Mononuclear cell (primary cell): ENCODE measurements around the gene HRH1. TPM values are rescaled to one million over a fixed set of nuclear protein-coding genes. Genes with fewer than 3 reads are reported as not detected.
"Not testable (repeated sequence)": the region's sequence is repeated elsewhere in the genome, so short reads cannot be mapped to it uniquely, and the experiment has no call there.

ENCODE experiments used
- H3K27me3 ChIP-seq: 2 replicates; pipeline ENCODE4 v1.6.0; 2011; ENCODE audit warnings: low read length, control low read depth; ENCODE audit not compliant: insufficient read depth
- H3K4me1 ChIP-seq: 2 replicates; pipeline ENCODE4 v1.5.1; 2011; ENCODE audit warnings: mild to moderate bottlenecking, low read length, control low read depth; ENCODE audit not compliant: insufficient read depth
- H3K4me3 ChIP-seq: 2 replicates; pipeline ENCODE4 v1.5.1; 2011; ENCODE audit warnings: mild to moderate bottlenecking, low read length, moderate library complexity
- H3K9me3 ChIP-seq: 2 replicates; pipeline ENCODE4 v1.5.1; 2011; ENCODE audit warnings: low read depth, mild to moderate bottlenecking, control low read depth, low read length
- total RNA-seq: library from RNA; depleted of rRNA; stranded (reverse); fragments of >200 nt; gene quantifications from one replicate; pipeline ENCODE4 v1.2.3, GENCODE V29; 2012

HRH1 gene
- total RNA-seq, 1 donor: 2.4 TPM

GRCh38 chr3:11178421-11178820, 24.1 kb downstream of the HRH1 start:
- no peaks in the 10 kb centered on the region for H3K27me3 ChIP-seq
- H3K4me3 ChIP-seq: no peak overlapping the region
- no peaks in the 10 kb centered on the region for H3K4me1 ChIP-seq
- no peaks in the 10 kb centered on the region for H3K9me3 ChIP-seq

- not testable (repeated sequence) for H3K27me3 ChIP-seq, H3K9me3 ChIP-seq, H3K4me3 ChIP-seq, H3K4me1 ChIP-seq
Measured at GRCh38 chr3:11184328-11184969, 30.2 kb downstream of the HRH1 start.

DNA sequence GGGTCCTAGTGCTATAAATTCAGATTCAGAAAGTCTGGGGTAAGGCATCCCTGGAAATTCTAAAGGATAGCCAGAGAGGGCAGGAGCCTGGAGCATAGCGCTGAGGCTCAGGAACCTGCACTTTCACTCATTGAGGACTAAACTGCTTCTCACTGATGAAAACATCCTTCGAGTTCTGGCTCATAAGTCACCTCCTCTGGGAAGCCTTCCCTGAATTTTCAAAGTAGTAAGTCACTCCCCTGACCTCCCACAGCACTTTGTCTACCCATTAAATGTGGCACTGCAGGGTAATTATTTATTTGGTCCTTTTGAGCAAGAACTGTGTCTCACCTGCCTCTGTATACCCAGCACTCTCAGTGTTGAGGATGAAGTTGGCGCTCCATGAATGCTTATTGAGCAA, 30.9 kb downstream of the HRH1 start:
- no peak overlapping the region for H3K4me3 ChIP-seq
- H3K27me3 ChIP-seq: no peaks in the 10 kb centered on the region
- peaks cover 4% of the 10 kb centered on the region for H3K4me1 ChIP-seq
- H3K9me3 ChIP-seq: no peaks in the 10 kb centered on the region

GRCh38 chr3:11185564-11186317, 31.4 kb downstream of the HRH1 start:
- no peak overlapping the region for H3K4me3 ChIP-seq
- H3K27me3 ChIP-seq: no peaks in the 10 kb centered on the region
- H3K9me3 ChIP-seq: no peaks in the 10 kb centered on the region
- peaks cover 4% of the 10 kb centered on the region for H3K4me1 ChIP-seq

GRCh38 chr3:11186318-11186692, 32.0 kb downstream of the HRH1 start:
- Histone ChIP-seq H3K4me1 (peaks cover 4% of the 10 kb centered on the region), H3K4me3 (no peak overlapping the region), H3K27me3 (no peaks in the 10 kb centered on the region)

DNA sequence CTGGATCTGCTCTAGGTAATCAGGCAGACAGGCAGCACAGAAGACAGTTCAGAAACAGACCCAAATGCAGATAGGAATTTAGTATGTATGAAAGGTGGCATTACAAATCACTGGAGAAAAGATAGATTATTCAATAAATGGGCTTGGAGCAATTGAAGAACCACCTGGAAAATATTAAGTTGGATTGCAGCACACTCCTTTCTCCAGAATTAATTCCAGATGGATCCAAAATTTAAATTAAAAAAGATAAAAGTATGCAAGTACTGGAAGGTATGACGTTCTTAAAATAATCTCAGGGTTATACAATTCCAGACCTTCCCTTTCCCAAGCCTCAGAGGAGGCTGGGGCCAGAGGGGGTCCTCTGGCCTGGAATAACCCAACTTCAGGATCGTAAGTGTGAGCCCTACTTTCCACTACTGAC, 32.5 kb downstream of the HRH1 start:
- peaks cover 4% of the 10 kb centered on the region for H3K4me1 ChIP-seq
- no peak overlapping the region for H3K4me3 ChIP-seq
- no peaks in the 10 kb centered on the region for H3K27me3 ChIP-seq
- no peaks in the 10 kb centered on the region for H3K9me3 ChIP-seq

More at GRCh38 chr3:11186318-11186692, 32.0 kb downstream of the HRH1 start:
- H3K9me3 ChIP-seq: no peaks in the 10 kb centered on the region

- no peaks in the 10 kb centered on the region for H3K9me3 ChIP-seq
- peaks cover 4% of the 10 kb centered on the region for H3K4me1 ChIP-seq
- H3K27me3 ChIP-seq: no peaks in the 10 kb centered on the region
- H3K4me3 ChIP-seq: no peak overlapping the region
Measured at GRCh38 chr3:11187681-11188080, 33.4 kb downstream of the HRH1 start.

- no peak overlapping the region for H3K4me3 ChIP-seq
- no peaks in the 10 kb centered on the region for H3K27me3 ChIP-seq
- no peaks in the 10 kb centered on the region for H3K9me3 ChIP-seq
- H3K4me1 ChIP-seq: peaks cover 4% of the 10 kb centered on the region
Measured at GRCh38 chr3:11188231-11188630, 33.9 kb downstream of the HRH1 start.

DNA sequence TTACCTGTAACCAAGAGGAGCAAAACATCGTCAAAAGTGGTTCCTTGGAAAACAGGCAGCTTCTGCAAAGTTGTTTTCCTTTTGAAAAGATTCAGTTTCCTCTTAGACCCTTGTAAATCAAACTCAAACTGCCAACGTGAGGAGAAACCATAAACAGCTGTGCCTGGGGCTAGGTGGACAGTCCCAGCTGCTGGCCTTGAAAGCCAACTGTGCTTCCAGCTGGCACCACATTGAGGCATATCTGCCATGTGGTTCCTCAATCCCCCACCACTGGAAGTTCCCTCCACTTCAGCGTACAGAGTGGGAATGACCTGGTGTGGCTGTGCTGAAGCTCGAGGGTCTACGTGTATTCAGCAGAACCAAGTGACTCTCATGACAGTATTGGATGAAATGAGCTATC, 40.9 kb downstream of the HRH1 start:
- Histone ChIP-seq H3K27me3 (no peaks in the 10 kb centered on the region), H3K9me3 (no peaks in the 10 kb centered on the region), H3K4me1 (peaks cover 9% of the 10 kb centered on the region), H3K4me3 (no peak overlapping the region)

GRCh38 chr3:11195721-11196332, 41.5 kb downstream of the HRH1 start:
- Histone ChIP-seq H3K4me3 (no peak overlapping the region), H3K9me3 (no peaks in the 10 kb centered on the region), H3K27me3 (no peaks in the 10 kb centered on the region), H3K4me1 (peaks cover 9% of the 10 kb centered on the region)

- no peak overlapping the region for H3K4me3 ChIP-seq
- no peaks in the 10 kb centered on the region for H3K9me3 ChIP-seq
- H3K27me3 ChIP-seq: no peaks in the 10 kb centered on the region
- H3K4me1 ChIP-seq: peaks cover 9% of the 10 kb centered on the region
Measured at GRCh38 chr3:11197484-11197883, 43.2 kb downstream of the HRH1 start.

DNA sequence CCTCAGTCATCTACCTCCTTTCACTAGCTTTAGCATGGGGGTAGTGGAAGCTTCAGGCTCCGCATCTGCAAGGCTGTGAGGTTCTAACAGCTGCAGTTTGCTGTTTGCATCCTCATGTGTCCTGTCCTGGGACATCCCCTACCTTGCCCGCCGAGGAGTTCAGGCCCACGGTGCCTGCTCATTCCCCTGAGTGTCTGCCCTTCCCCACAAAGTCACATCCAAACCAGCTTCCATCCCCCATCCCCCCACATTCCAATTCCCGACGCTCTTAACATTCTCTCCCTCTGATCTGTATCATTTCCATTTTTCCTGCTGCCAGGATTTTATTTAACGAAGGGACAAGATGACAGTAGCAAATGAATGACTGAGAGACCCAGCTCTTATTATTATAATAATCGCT, 43.8 kb downstream of the HRH1 start:
- H3K4me3 ChIP-seq: no peak overlapping the region
- no peaks in the 10 kb centered on the region for H3K27me3 ChIP-seq
- peaks cover 9% of the 10 kb centered on the region for H3K4me1 ChIP-seq
- H3K9me3 ChIP-seq: no peaks in the 10 kb centered on the region

DNA sequence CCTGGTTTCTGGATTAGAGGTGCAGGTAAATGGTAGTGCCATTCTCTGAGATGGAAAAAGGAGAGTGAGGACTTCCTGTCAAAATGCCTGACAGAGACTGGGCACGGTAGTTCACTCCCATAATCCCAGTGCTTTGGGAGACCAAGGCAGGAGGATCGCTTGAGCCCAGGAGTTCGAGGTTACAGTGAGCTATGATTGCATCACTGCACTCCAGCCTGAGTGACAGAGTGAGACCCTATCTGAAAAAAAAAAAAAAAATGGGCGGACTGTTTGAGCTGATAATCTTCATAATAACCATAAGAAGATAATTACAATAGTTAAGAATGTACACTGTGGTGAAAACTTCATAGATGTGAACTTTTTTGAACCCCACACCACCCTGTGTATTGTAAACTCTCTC, 44.2 kb downstream of the HRH1 start:
- Histone ChIP-seq H3K4me3 (no peak overlapping the region), H3K27me3 (no peaks in the 10 kb centered on the region), H3K4me1 (peaks cover 9% of the 10 kb centered on the region), H3K9me3 (no peaks in the 10 kb centered on the region)

- Histone ChIP-seq H3K27me3 (no peaks in the 10 kb centered on the region), H3K4me1 (peaks cover 9% of the 10 kb centered on the region), H3K4me3 (no peak overlapping the region), H3K9me3 (no peaks in the 10 kb centered on the region)
Measured at GRCh38 chr3:11199902-11200845, 45.9 kb downstream of the HRH1 start.
